GM04503 (cell line): ENCODE measurements around the gene LRIG3.
"Not testable (repeated sequence)": the region's sequence is repeated elsewhere in the genome, so short reads cannot be mapped to it uniquely, and the experiment has no call there.

ENCODE experiments used
- DNase-seq: peaks from one replicate; pipeline ENCODE4 v3.0.0-alpha.2; 2012; ENCODE audit warnings: low read depth

Gene LRIG3

GRCh38 chr12:58930770-58931324 is 10.5 kb upstream of the LRIG3 start:
- no peak for DNase-seq

GRCh38 chr12:58927120-58927519 is 6.8 kb upstream of the LRIG3 start:
- DNase-seq, result no peak

GRCh38 chr12:58926586-58926985 is 6.3 kb upstream of the LRIG3 start:
- DNase-seq, result no peak

GRCh38 chr12:58925751-58926150 is 5.4 kb upstream of the LRIG3 start:
- DNase-seq, result no peak

GRCh38 chr12:58925111-58925611 is 4.9 kb upstream of the LRIG3 start:
- no peak for DNase-seq

- no peak for DNase-seq
Measured at GRCh38 chr12:58924652-58925051, 4.3 kb upstream of the LRIG3 start.

GRCh38 chr12:58923781-58924180 is 3.5 kb upstream of the LRIG3 start:
- no peak for DNase-seq

- no peak for DNase-seq
Measured at GRCh38 chr12:58922849-58923248, 2.5 kb upstream of the LRIG3 start.

GRCh38 chr12:58920961-58921861 is 907 bp upstream of the LRIG3 start:
- DNase-seq, result no peak

GRCh38 chr12:58919231-58920101 is 838 bp downstream of the LRIG3 start:
- DNase-seq, result no peak

- DNase-seq, result no peak
Measured at GRCh38 chr12:58918469-58918844, 1.8 kb downstream of the LRIG3 start.

- no peak for DNase-seq
Measured at GRCh38 chr12:58917699-58918468, 2.4 kb downstream of the LRIG3 start.

GRCh38 chr12:58916921-58917511 is 3.3 kb downstream of the LRIG3 start:
- DNase-seq, result peak; percentile 36

GRCh38 chr12:58916161-58916621 is 4.1 kb downstream of the LRIG3 start:
- no peak for DNase-seq

GRCh38 chr12:58915634-58916033 is 4.7 kb downstream of the LRIG3 start:
- DNase-seq, result peak; percentile 54

- no peak for DNase-seq
Measured at GRCh38 chr12:58915037-58915436, 5.3 kb downstream of the LRIG3 start.

GRCh38 chr12:58914457-58914856 is 5.8 kb downstream of the LRIG3 start:
- no peak for DNase-seq

- DNase-seq, result no peak
Measured at GRCh38 chr12:58907391-58907790, 12.9 kb downstream of the LRIG3 start.

- DNase-seq, result no peak
Measured at GRCh38 chr12:58906917-58907316, 13.4 kb downstream of the LRIG3 start.

GRCh38 chr12:58905422-58905821 is 14.9 kb downstream of the LRIG3 start:
- no peak for DNase-seq

GRCh38 chr12:58902726-58903125 is 17.6 kb downstream of the LRIG3 start:
- not testable (repeated sequence) for DNase-seq
